T-helper 22 cell (primary cell): Measurements from ENCODE around the gene CPXM1.
"Not testable (repeated sequence)": the region's sequence is repeated elsewhere in the genome, so short reads cannot be mapped to it uniquely, and the experiment has no call there.

ENCODE experiments used
- DNase-seq: peaks from one replicate; pipeline ENCODE4 v3.0.0-alpha.2; 2020; ENCODE audit warnings: low read depth

The CPXM1 gene

DNA sequence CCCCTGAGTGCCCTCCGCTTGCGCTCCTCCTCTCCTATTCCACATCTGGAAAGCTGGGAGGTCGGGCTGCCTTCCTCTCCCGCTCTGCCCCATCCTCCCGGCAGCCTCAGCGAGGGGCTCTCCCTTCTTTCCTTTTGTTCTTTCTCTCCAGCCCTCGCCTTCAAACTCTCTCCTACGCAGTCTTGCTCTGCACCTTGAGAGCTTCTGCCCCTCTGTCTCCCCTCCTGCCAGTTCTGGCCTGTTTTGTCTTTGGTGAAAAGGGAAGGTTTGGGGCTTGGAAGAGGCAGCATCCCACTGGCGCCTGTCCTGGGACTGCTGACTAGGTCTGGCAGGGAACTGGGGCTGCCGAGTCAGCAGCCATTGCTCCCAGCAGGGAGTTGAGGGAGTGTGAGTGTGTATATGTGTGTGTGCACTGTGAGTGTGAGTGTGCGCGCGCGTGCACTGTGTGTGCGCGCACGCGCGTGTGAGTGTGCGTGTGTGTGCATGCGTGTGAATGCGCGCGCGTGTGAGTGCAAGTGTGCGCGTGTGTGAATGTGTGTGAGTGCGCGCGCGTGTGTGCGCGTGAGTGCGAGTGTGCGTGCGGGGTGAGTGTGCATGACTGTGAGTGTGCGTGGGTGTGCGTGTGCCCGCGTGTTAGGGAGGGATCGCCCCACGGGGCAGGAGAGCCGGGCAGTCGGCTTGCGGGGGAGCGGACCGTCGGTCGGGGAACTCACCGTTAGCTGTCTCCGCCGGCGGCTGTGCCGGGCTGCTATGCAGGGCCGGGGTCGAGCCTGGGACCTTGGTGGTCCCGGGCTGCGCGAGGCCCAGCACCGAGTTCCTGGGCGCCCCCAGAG is 523 bp downstream of the CPXM1 start:
- DNase-seq: no peak

- DNase-seq: no peak
Observed at GRCh38 chr20:2799271-2799670, 1.2 kb downstream of the CPXM1 start.

- no peak for DNase-seq
Observed at GRCh38 chr20:2798814-2799213, 1.6 kb downstream of the CPXM1 start.

DNA sequence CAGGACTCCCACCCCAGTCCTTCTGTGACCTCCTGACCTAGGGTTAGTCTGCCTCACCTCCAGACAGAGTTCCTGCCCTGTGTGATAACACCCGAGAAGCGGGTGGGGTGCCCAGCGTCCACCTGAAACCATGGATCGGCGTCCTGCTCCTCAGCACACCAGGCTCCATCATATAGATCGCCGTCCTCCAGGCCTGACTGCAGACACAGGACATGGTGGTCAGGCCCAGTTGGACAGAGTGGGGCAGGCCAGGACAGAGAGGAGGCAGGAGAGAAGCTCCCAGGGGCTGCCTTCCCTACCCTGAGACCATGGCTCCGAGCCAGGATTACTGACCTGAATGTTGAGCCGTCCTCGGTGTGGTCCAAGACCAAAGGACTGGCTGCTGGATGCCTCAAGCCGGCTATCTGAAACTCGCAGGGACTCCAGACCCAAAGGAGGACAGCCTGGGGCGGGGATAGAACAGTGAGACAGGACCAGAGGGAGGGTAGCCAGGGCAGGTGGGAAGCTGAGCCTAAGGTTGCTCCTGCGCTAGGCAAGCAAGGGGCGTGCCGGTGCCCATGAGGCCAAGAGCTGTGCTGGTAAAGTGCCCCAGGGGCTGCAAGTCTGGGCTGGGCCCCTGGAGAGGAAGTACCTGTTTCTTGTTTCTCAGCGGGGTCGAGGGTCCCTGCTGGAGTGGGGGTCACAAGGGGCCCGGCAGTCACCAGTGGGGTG is 2.2 kb downstream of the CPXM1 start:
- no peak for DNase-seq

DNA sequence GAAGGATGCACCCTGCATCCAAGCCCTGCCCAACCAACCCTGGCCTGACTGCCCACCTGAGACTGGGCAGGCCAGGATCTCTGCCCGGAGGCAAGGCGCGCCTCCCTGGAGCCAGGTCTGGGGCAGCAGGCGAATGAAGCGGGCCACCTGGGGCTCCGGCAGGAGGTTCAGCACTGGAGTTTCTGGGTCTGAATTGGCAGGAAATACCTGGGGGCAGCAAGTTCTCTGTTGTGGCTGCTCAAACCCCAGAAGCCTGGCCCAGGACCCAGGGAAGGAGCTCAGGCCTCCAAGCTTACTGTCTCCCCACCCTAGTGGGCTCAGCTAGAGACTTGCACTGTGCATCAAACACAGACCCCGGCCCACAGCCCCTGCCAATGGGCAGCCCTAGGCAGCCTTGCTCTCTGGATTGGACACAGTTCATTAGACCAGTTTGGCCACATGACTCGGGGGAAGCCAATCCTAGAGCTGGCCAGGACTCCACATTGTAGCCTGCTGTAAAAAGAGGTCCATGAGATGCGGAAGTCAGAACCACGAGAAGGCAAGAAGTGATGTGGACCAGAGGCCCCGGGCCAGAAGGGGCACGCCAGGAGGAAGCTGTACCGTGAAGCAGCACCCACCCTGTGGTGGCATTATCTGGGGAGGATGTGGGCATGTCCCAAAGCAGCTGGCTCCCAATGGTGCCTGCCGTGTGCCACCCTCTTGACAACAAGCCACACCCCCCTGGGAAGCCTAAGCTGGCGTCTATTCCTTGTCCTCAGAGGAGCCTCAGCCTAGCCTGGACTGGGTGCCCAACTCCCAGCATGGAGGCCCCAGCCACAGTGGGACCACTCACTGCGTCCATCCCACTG is 3.1 kb downstream of the CPXM1 start:
- DNase-seq: no peak

GRCh38 chr20:2796011-2796660 is 4.3 kb downstream of the CPXM1 start:
- no peak for DNase-seq

GRCh38 chr20:2795451-2795850 is 5.0 kb downstream of the CPXM1 start:
- DNase-seq: no peak

- DNase-seq: no peak
Observed at GRCh38 chr20:2794866-2795447, 5.5 kb downstream of the CPXM1 start.

GRCh38 chr20:2794202-2794748 is 6.2 kb downstream of the CPXM1 start:
- no peak for DNase-seq

DNA sequence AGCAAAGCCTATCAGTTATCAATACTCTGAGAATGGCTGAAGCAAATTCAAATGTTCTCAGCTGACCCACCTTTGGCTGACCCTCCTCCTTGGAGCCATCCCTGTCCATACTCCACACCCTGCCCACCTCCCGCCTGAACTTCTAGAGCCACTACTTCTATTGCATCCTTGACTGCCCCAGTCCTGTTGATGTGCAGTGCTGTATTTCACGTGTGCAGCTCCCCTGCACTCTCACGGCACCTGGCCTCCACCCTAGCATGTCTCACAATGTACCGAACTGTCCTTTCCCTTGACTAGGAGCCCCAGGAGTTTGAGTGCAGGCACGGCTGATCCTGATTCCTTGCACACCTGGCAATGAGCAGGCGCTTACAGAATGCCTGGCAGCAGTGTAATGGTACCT is 7.0 kb downstream of the CPXM1 start:
- DNase-seq: no peak

- no peak for DNase-seq
Observed at GRCh38 chr20:2783908-2784566, 16.4 kb downstream of the CPXM1 start.

DNA sequence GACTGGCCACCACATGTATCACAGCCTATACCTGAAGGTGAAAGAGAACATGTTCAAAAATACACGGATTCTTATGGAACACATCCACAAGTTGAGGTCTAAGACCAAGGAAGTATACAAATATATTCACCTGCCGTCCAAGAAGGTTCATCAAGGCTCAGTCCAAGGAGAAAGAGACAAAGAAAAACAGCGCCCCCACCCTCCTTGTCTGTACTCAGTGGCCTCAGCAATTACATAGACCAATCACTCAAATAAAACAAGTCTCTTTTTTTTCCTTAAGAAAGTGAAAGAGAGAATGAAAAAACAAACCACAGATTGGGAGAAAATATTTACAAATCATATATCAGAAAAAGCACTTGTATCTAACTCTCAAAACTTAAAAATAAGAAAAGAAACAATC is 19.5 kb downstream of the CPXM1 start:
- no peak for DNase-seq

DNA sequence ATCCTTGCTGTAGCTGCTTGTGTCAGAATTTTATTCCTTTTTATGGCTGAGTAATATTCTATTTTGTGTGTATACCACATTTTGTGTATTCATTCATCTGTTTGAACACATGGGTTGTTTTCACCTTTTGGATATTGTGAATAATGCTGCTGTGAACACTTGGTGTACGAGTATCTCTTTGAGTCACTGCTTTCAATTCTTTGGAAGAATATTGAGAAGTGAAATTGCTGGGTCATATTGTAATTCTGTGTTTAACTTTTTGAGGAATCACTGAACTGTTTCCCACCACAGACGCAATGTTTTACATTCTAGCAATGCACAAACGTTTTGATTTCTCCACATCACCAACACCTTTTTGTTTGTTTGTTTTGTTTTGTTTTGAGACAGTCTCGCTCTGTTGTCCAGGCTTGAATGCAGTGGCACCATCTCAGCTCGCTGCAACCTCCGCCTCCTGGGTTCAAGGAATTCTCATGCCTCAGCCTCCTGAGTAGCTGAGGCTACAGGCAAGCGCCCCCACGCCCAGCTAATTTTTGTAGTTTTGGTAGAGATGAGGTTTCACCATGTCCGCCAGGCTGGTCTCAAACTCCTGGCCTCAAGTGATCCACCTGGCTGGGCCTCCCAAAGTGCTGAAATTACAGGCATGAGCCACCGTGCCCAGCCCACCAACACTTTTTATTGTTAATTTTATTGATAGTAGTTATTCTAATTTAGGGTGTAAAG is 21.7 kb downstream of the CPXM1 start:
- DNase-seq: no peak

DNA sequence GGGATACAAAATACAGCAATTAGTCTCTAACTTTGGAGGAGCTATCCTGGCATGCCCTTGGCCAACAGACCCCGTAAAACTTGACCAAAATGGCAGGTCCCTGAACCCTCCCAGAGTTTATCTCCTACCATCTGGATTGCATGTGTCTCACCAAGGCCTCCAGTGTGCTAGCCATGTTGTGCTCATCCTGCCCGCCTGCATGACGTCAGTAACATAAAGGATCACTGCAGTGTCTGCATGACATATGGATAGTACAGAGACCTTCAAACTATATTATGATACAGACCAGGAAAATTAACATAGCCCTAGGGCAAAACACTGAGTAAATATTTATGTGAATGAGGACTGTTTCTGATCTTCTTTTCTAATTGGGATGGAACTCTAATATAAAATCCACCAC is 25.3 kb downstream of the CPXM1 start:
- no peak for DNase-seq

- DNase-seq: no peak
Observed at GRCh38 chr20:2773812-2774211, 26.6 kb downstream of the CPXM1 start.

DNA sequence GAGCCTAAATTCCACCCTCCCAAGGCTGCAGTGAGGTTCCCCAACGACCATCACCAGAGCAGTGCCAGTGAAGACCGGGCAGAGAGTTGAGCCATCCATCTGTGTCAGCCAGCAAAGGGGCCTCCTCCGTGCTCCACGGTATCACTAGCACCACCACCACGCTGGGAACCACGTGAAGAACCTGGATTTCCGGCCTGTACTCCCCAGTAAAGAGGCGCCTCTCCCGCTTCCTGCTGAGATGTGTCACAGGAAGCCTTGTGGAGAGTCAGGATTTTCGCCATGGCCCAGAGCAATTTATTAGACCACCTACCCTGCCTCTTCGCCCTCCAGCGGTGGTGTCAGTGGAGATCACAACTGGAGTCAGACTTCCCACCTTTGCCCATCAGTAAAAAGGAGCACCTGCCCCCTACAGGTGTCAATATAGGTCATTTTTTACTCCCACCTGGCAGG is 28.8 kb downstream of the CPXM1 start:
- DNase-seq: no peak

DNA sequence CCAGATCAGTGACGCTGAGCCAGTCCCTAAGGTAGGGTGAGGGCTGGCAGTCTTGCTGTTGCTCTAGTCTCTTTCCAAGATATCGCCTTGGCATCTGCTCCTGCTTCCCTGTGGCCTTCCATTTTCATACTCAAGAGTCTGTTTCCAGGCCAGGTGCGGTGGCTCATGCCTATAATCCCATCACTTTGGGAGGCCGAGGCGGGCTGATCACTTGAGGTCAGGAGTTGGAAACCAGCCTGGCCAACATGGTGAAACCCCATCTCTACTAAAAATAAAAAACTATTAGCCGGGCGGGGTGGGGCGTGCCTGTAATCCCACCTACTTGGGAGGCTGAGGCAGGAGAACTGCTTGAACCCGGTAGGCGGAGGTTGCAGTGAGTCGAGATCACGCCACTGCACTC is 30.3 kb downstream of the CPXM1 start:
- not testable (repeated sequence) for DNase-seq

GRCh38 chr20:2768632-2769015 is 31.8 kb downstream of the CPXM1 start:
- DNase-seq: no peak

DNA sequence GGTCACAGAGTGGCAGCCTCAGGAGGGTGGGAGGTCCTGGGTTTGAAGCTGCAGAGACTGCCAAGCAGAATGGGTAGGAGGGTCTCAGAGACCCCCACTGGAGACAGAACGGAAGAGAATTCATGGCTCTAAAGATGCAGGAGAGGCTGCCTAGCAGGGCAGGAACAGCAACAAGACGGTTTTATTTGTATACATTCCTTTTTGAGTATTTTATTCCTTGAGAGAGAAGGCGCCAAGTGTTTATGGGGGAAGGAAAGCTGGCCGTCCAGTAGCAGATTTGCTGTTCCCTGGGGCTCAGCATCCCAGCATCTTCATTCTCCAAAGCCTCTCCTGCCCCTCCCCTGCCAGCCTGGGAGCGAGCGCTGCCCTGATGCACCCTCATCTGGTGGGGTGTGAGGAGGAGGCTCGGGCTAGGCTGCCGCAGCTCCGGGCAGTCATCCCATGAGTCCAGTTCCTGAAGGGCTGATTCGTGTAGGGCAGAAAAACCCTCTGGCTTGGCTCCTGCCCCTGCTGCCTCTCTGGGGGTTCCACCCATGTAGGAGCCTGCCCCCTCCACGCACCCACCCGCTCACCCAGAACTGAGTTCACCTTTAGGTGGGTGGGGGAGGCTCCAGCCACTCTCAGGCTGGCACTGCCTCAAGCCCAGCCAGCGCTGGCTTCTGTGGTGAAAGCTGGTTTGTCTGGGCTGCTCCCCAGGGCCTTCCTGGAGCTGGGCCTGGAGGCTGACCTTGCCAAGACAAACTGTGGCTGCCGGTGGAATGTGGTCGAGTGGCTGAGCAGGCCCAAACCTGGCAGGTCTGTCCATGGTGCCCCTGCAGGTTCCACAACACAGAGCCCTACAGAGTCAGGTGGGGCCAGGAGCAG is 32.4 kb downstream of the CPXM1 start:
- no peak for DNase-seq
